IMR-90 (cell line): Measurements from ENCODE around the gene MINDY3. TPM values are rescaled to one million over a fixed set of nuclear protein-coding genes. Genes with fewer than 3 reads are reported as not detected.

Experiments used
- ATAC-seq: fragments of 200-7000 bp; cut with Tn5 transposase; 2 replicates; pipeline ENCODE4 v1.9.1; 2020; ENCODE audit warnings: low read depth, mild to moderate bottlenecking, moderate library complexity
- BruUV-seq: library from RNA; stranded (reverse); fragments of 400-500 nt; replicated peaks from 2 replicates; lab custom pipeline; 2021; lab: Mats Ljungman, UMichigan
- CTCF ChIA-PET: fragments of 300-600 bp; formaldehyde crosslinking; extraction: SDS; loops from one replicate; lab custom pipeline; 2021; ENCODE audit warnings: antibody characterized with exemption; lab: Yijun Ruan, JAX
- POLR2A ChIA-PET: fragments of 300-600 bp; sonication (Branson Sonifier 250); formaldehyde crosslinking; loops from one replicate; lab custom pipeline; 2022; ENCODE audit warnings: antibody characterized with exemption; ENCODE audit not compliant: unreplicated experiment; lab: Charles Lee
- DNase-seq: peaks from one replicate; pipeline ENCODE4 v3.0.0; 2013
- H2AFZ ChIP-seq: replicated peaks from 2 replicates; pipeline ENCODE3; 2013; ENCODE audit warnings: low read length, mild to moderate bottlenecking; ENCODE audit not compliant: poor library complexity
- H2AK5ac ChIP-seq: 2 replicates; pipeline ENCODE4 v1.6.1; 2013; ENCODE audit warnings: low read depth, low read length, inconsistent platforms
- H2AK9ac ChIP-seq: replicated peaks from 2 replicates; pipeline ENCODE3; 2013; ENCODE audit warnings: mild to moderate bottlenecking, low read depth, low read length, moderate library complexity; ENCODE audit not compliant: poor library complexity
- H2BK120ac ChIP-seq: 2 replicates; pipeline ENCODE4 v1.6.1; 2013; ENCODE audit warnings: low read depth, low read length, inconsistent platforms
- H2BK15ac ChIP-seq: 3 replicates; pipeline ENCODE4 v1.6.1; 2013; ENCODE audit warnings: low read depth, low read length, inconsistent platforms
- H2BK20ac ChIP-seq: 2 replicates; pipeline ENCODE4 v1.6.1; 2013; ENCODE audit warnings: low read depth, mild to moderate bottlenecking, inconsistent platforms, low read length, moderate library complexity
- H2BK5ac ChIP-seq: 2 replicates; pipeline ENCODE4 v1.6.1; 2013; ENCODE audit warnings: mild to moderate bottlenecking, low read depth, low read length, inconsistent platforms; ENCODE audit not compliant: poor library complexity, severe bottlenecking
- H3K14ac ChIP-seq: replicated peaks from 2 replicates; pipeline ENCODE4 v1.6.1; 2013; ENCODE audit warnings: low read depth, low read length, inconsistent platforms
- H3K18ac ChIP-seq: 2 replicates; pipeline ENCODE4 v1.6.1; 2013; ENCODE audit warnings: low read depth, low read length, control low read depth
- H3K23ac ChIP-seq: 2 replicates; pipeline ENCODE4 v1.6.1; 2013; ENCODE audit warnings: low read depth, low read length, inconsistent platforms
- H3K27ac ChIP-seq: 2 replicates; pipeline ENCODE4 v1.5.1; 2013; ENCODE audit warnings: mild to moderate bottlenecking, control low read depth, low read length; ENCODE audit not compliant: insufficient read depth
- H3K27me3 ChIP-seq: 2 replicates; pipeline ENCODE4 v1.6.1; 2013; ENCODE audit warnings: low read length; ENCODE audit not compliant: control insufficient read depth, insufficient read depth
- H3K36me3 ChIP-seq: 2 replicates; pipeline ENCODE4 v1.6.1; 2013; ENCODE audit warnings: low read length, mixed read lengths; ENCODE audit not compliant: control insufficient read depth, insufficient read depth
- H3K4ac ChIP-seq: 2 replicates; pipeline ENCODE4 v1.6.1; 2013; ENCODE audit warnings: low read depth, low read length, inconsistent platforms
- H3K4me1 ChIP-seq: 2 replicates; pipeline ENCODE4 v1.6.1; 2013; ENCODE audit warnings: low read length, mixed read lengths; ENCODE audit not compliant: control insufficient read depth, insufficient read depth
- H3K4me2 ChIP-seq: 2 replicates; pipeline ENCODE4 v1.6.1; 2013; ENCODE audit warnings: low read depth, mild to moderate bottlenecking, control low read depth, low read length, moderate library complexity
- H3K4me3 ChIP-seq: 2 replicates; pipeline ENCODE4 v1.5.1; 2013; ENCODE audit warnings: low read depth, mild to moderate bottlenecking, control low read depth, low read length, moderate library complexity; ENCODE audit not compliant: insufficient read depth
- H3K56ac ChIP-seq: 2 replicates; pipeline ENCODE4 v1.6.1; 2013; ENCODE audit warnings: low read length, inconsistent platforms; ENCODE audit not compliant: insufficient read depth; ENCODE audit errors: extremely low read depth
- H3K79me1 ChIP-seq, 2 experiments: 2 replicates each; pipeline ENCODE4 v1.6.1; 2013; ENCODE audit warnings: low read length in 2 of 2, inconsistent platforms in 1 of 2, low read depth in 1 of 2
- H3K9ac ChIP-seq: 2 replicates; pipeline ENCODE4 v1.6.1; 2013; ENCODE audit warnings: low read depth, low read length, control low read depth
- H3K9me1 ChIP-seq: 2 replicates; pipeline ENCODE4 v1.6.1; 2013; ENCODE audit warnings: low read length, inconsistent platforms; ENCODE audit not compliant: insufficient read depth
- H3K9me3 ChIP-seq: 2 replicates; pipeline ENCODE4 v1.6.1; 2013; ENCODE audit warnings: low read length; ENCODE audit not compliant: control insufficient read depth, insufficient read depth
- H4K20me1 ChIP-seq: 2 replicates; pipeline ENCODE4 v1.6.1; 2013; ENCODE audit warnings: low read length, inconsistent platforms; ENCODE audit not compliant: insufficient read depth
- H4K5ac ChIP-seq: 2 replicates; pipeline ENCODE4 v1.6.1; 2013; ENCODE audit warnings: mild to moderate bottlenecking, low read depth, low read length, control low read depth
- H4K8ac ChIP-seq, 2 experiments: 2 replicates each; pipeline ENCODE4 v1.6.1; 2013; ENCODE audit warnings: low read depth in 2 of 2, low read length in 2 of 2, control low read depth in 1 of 2, inconsistent platforms in 1 of 2
- H4K91ac ChIP-seq: 2 replicates; pipeline ENCODE4 v1.6.1; 2013; ENCODE audit warnings: low read depth, low read length, inconsistent platforms; ENCODE audit not compliant: insufficient read depth
- BHLHE40 ChIP-seq: fragments of 150-350 bp; IDR thresholded peaks from 2 replicates; pipeline ENCODE4 v1.6.1; 2016; ENCODE audit warnings: mild to moderate bottlenecking, low read depth, low read length
- CHD1 ChIP-seq: IDR thresholded peaks from 2 replicates; pipeline ENCODE4 v1.6.1; 2012; ENCODE audit warnings: low read depth, low read length, improper control_type of control experiment
- CTCF ChIP-seq: conservative IDR thresholded peaks from 2 replicates; pipeline ENCODE4 v1.5.1; 2012; ENCODE audit warnings: mild to moderate bottlenecking, low read depth, low read length, improper control_type of control experiment
- FOS ChIP-seq: fragments of 150-350 bp; IDR thresholded peaks from 2 replicates; pipeline ENCODE4 v1.6.1; 2016; ENCODE audit warnings: low read depth, low read length
- MAZ ChIP-seq: IDR thresholded peaks from 2 replicates; pipeline ENCODE4 v1.6.1; 2012; ENCODE audit warnings: low read depth, mild to moderate bottlenecking, low read length, improper control_type of control experiment, moderate library complexity, borderline replicate concordance
- MXI1 ChIP-seq: IDR thresholded peaks from 2 replicates; pipeline ENCODE4 v1.6.1; 2012; ENCODE audit warnings: low read depth, mild to moderate bottlenecking, low read length, moderate library complexity, borderline replicate concordance
- NFE2L2 ChIP-seq: fragments of 150-350 bp; IDR thresholded peaks from 2 replicates; pipeline ENCODE4 v1.6.1; 2016; ENCODE audit warnings: low read depth, mild to moderate bottlenecking, low read length
- POLR2A ChIP-seq: IDR thresholded peaks from 2 replicates; pipeline ENCODE4 v1.6.1; 2012; ENCODE audit warnings: mild to moderate bottlenecking, low read depth, low read length
- RFX5 ChIP-seq: IDR thresholded peaks from 2 replicates; pipeline ENCODE4 v1.8.0; 2012; ENCODE audit warnings: low read depth, mild to moderate bottlenecking, low read length, moderate library complexity
- SMC3 ChIP-seq: fragments of 150-350 bp; IDR thresholded peaks from 2 replicates; pipeline ENCODE4 v1.6.1; 2016; ENCODE audit warnings: low read depth, mild to moderate bottlenecking, antibody characterized with exemption, low read length, moderate library complexity
- WGBS, 2 experiments: methylation state at CpG; one replicate each; pipeline versions ENCODE4 v1.1.5 to v1.1.7; 2013; ENCODE audit warnings: missing lambda C conversion rate in 2 of 2; ENCODE audit not compliant: insufficient read length in 1 of 2; ENCODE audit errors: extremely low coverage in 2 of 2; 5-methylcytosine and 5-hydroxymethylcytosine counted together
- dilution Hi-C: fragments of 300-500 bp; cut with HindIII; formaldehyde crosslinking; loops from one replicate; pipeline ENCODE4 v1.14.3; 2018; ENCODE audit warnings: low sequenced_read_pairs; ENCODE audit not compliant: unreplicated experiment
- in situ Hi-C: fragments of 300-500 bp; cut with MboI; formaldehyde crosslinking; loops from 3 replicates; pipeline ENCODE4 v1.14.3; 2019; ENCODE audit warnings: low sequenced_read_pairs, inconsistent platforms, mixed read lengths
- intact Hi-C: fragments of 100-400 bp; cut with micrococcal nuclease; formaldehyde crosslinking; loops from 2 replicates; pipeline ENCODE4 v1.10.0; 2022
- polyA plus RNA-seq, 3 experiments: library from polyadenylated mRNA; depleted of rRNA; stranded (reverse); fragments of >200 nt; gene quantifications; 2 replicates each; pipeline ENCODE4 v1.2.3, GENCODE V29; 2012; ENCODE audit warnings: low replicate concordance in 1 of 3
- total RNA-seq: library from RNA; depleted of rRNA; stranded (reverse); fragments of >200 nt; gene quantifications from 2 replicates; pipeline ENCODE4 v1.2.3, GENCODE V29; 2012

MINDY3 gene
- total and polyA plus RNA-seq, 2 of the 4 experiments (the other 2 are of a cell fraction), result 13.9 to 14.5 TPM

DNA sequence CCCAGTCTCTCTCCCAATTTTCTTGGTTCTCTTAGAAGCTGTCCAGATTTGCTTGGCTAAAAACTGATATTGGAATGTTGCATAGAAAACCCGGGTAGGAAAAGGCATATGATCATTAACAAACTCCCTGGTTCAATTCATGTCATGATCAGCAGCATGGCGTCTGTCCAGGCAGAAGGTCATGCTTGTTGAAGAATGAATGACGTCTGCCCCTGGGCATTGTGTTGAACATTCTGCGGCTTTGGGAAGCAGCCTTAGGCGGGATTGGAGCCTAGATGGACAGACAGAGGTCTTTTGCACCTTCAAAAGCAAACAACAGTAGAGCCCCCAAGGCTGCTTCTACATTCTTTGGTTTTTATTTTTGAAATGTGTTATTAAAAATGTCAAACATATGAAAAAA lies 7.7 kb upstream of the MINDY3 start:
- no peak overlapping the region for H2BK120ac ChIP-seq
- CTCF ChIA-PET, result no interaction called here
- no peaks in the 10 kb centered on the region for H3K79me1 ChIP-seq
- H2BK20ac ChIP-seq, result no peak overlapping the region
- H3K4me3 ChIP-seq, result no peak overlapping the region
- H3K18ac ChIP-seq, result no peak overlapping the region
- no peaks in the 10 kb centered on the region for H3K9me1 ChIP-seq
- no peak overlapping the region for H4K5ac ChIP-seq
- WGBS, 2 experiments, result no CpG with 5 or more reads among the region's 5 CpGs
- no peak overlapping the region for H4K8ac ChIP-seq
- in situ Hi-C loops, result no loop called here
- H3K9me3 ChIP-seq, result no peaks in the 10 kb centered on the region
- H3K4me2 ChIP-seq, result no peak overlapping the region
- H3K36me3 ChIP-seq, result no peaks in the 10 kb centered on the region
- POLR2A ChIA-PET, result no interaction called here
- H2AK9ac ChIP-seq, result no peak overlapping the region
- H2AFZ ChIP-seq, result no peak overlapping the region
- no peak overlapping the region for H3K4ac ChIP-seq
- BruUV-seq, result no TSS peak
- H3K27me3 ChIP-seq, result peaks cover 6% of the 10 kb centered on the region
- no peak overlapping the region for H2BK5ac ChIP-seq
- ATAC-seq (no peak), DNase-seq (no peak)
- dilution Hi-C loops, result no loop called here
- H4K20me1 ChIP-seq, result no peaks in the 10 kb centered on the region
- H4K91ac ChIP-seq, result no peak overlapping the region
- no peak overlapping the region for H3K27ac ChIP-seq
- H3K56ac ChIP-seq, result no peak overlapping the region
- no peak overlapping the region for H3K9ac ChIP-seq
- H3K14ac ChIP-seq, result no peak overlapping the region
- H2BK15ac ChIP-seq, result no peak overlapping the region
- H3K4me1 ChIP-seq, result no peaks in the 10 kb centered on the region
- no peak overlapping the region for H3K23ac ChIP-seq
- TF ChIP-seq BHLHE40 (no peak), CTCF (no peak), CHD1 (no peak), MAZ (no peak), FOS (no peak), MXI1 (no peak), RFX5 (no peak), SMC3 (no peak), NFE2L2 (no peak), POLR2A (no peak)
- H2AK5ac ChIP-seq, result no peak overlapping the region
- intact Hi-C loops, result no loop called here
